Smooth muscle cell of the umbilical artery (primary cell): ENCODE data around the gene FIBCD1. TPM values are rescaled to one million over a fixed set of nuclear protein-coding genes. Genes with fewer than 3 reads are reported as not detected.

ENCODE experiments used
- total RNA-seq: library from RNA; depleted of rRNA; stranded (reverse); fragments of >200 nt; gene quantifications from 2 replicates; pipeline ENCODE4 v1.2.3, GENCODE V29; 2014

FIBCD1 gene
- total RNA-seq, result 16.9 and 26.0 TPM in 2 replicates

GRCh38 chr9:130938652-130939404 is at the start of gene FIBCD1:
FIBCD1 (minus strand) TSS chr9:130939247; CDS start chr9:130938607, 640 bp downstream.

GRCh38 chr9:130896233-130897014 is 42.6 kb downstream of the FIBCD1 start, which contains the start of gene QRFP:
QRFP (minus strand) TSS chr9:130896812; CDS start chr9:130893838, 2,974 bp downstream.

Other genes starting within 250 kb of the FIBCD1 start
- 21.7 and 36.5 TPM in 2 replicates for gene EXOSC2, start 245.5 kb downstream of the FIBCD1 start, total RNA-seq
- 55.2 and 116 TPM in 2 replicates for gene ABL1, start 104.0 kb downstream of the FIBCD1 start, total RNA-seq
- not detected in 2 replicates for gene QRFP, start 42.4 kb downstream of the FIBCD1 start, total RNA-seq
- gene LAMC3, start 69.9 kb upstream of the FIBCD1 start, total RNA-seq, result under 0.01 and 0.05 TPM in 2 replicates
- 0.09 and 0.30 TPM in 2 replicates for gene AIF1L, start 157.3 kb upstream of the FIBCD1 start, total RNA-seq
- gene NUP214, start 186.3 kb upstream of the FIBCD1 start, total RNA-seq, result 13.4 and 20.4 TPM in 2 replicates